Neuronal stem cell (in vitro differentiated cells): ENCODE data around the gene ST8SIA1.

ENCODE experiments used
- DNase-seq: peaks from one replicate; pipeline ENCODE4 v3.0.0-alpha.2; 2013; ENCODE audit warnings: low spot score
- H2AFZ ChIP-seq: one replicate; pipeline ENCODE4 v1.6.1; 2013; ENCODE audit warnings: mild to moderate bottlenecking, low read length, inconsistent platforms
- H2AK5ac ChIP-seq: 2 replicates; pipeline ENCODE4 v1.6.1; 2013; ENCODE audit warnings: low read depth, mild to moderate bottlenecking, inconsistent platforms, low read length, moderate library complexity, mixed read lengths
- H2BK120ac ChIP-seq: 2 replicates; pipeline ENCODE4 v1.6.1; 2013; ENCODE audit warnings: low read depth, mild to moderate bottlenecking, inconsistent platforms, low read length, moderate library complexity, mixed read lengths
- H2BK12ac ChIP-seq: one replicate; pipeline ENCODE4 v1.6.1; 2013; ENCODE audit warnings: low read length, inconsistent platforms
- H2BK15ac ChIP-seq: 2 replicates; pipeline ENCODE4 v1.6.1; 2013; ENCODE audit warnings: mild to moderate bottlenecking, low read length, inconsistent platforms, mixed read lengths
- H2BK5ac ChIP-seq: one replicate; pipeline ENCODE4 v1.6.1; 2013; ENCODE audit warnings: inconsistent platforms, mild to moderate bottlenecking, low read length, moderate library complexity
- H3K14ac ChIP-seq: one replicate; pipeline ENCODE4 v1.6.1; 2013; ENCODE audit warnings: low read length, inconsistent platforms
- H3K18ac ChIP-seq: 2 replicates; pipeline ENCODE4 v1.6.1; 2013; ENCODE audit warnings: low read length, inconsistent platforms
- H3K23ac ChIP-seq: 2 replicates; pipeline ENCODE4 v1.6.1; 2013; ENCODE audit warnings: low read depth, mild to moderate bottlenecking, mixed read lengths, low read length, inconsistent platforms; ENCODE audit not compliant: poor library complexity
- H3K27ac ChIP-seq: replicated peaks from 3 replicates; pipeline ENCODE4 v1.5.1; 2013; ENCODE audit warnings: low read length, inconsistent platforms
- H3K27me3 ChIP-seq, 3 experiments: 2 replicates each; pipeline ENCODE4 v1.6.1; 2013; ENCODE audit warnings: low read length in 3 of 3, mild to moderate bottlenecking in 2 of 3, inconsistent platforms in 1 of 3, low read depth in 1 of 3, mixed read lengths in 1 of 3, moderate library complexity in 1 of 3; ENCODE audit not compliant: control insufficient read depth in 3 of 3, insufficient read depth in 3 of 3
- H3K36me3 ChIP-seq, 2 donors: replicated peaks in 1 of 2; 2 replicates each; pipeline ENCODE4 v1.6.1; 2013; ENCODE audit warnings: low read length in 2 of 2; ENCODE audit not compliant: control insufficient read depth in 2 of 2, insufficient read depth in 2 of 2
- H3K4ac ChIP-seq: 2 replicates; pipeline ENCODE4 v1.6.1; 2013; ENCODE audit warnings: inconsistent platforms, mild to moderate bottlenecking, low read length, moderate library complexity
- H3K4me1 ChIP-seq, 2 donors: 1 replicate in 1 of 2; 2 replicates in 1 of 2; pipeline ENCODE4 v1.6.1; 2013; ENCODE audit warnings: low read length in 2 of 2, low read depth in 1 of 2; ENCODE audit not compliant: control insufficient read depth in 2 of 2, insufficient read depth in 1 of 2
- H3K4me2 ChIP-seq: one replicate; pipeline ENCODE4 v1.6.1; 2013; ENCODE audit warnings: mild to moderate bottlenecking, low read length, inconsistent platforms; ENCODE audit not compliant: insufficient read depth, poor library complexity, severe bottlenecking
- H3K4me3 ChIP-seq, 2 donors: 2 replicates each; pipeline ENCODE4 v1.5.1; 2013; ENCODE audit warnings: low read length in 2 of 2, mild to moderate bottlenecking in 2 of 2, inconsistent platforms in 1 of 2, moderate library complexity in 1 of 2
- H3K79me1 ChIP-seq: one replicate; pipeline ENCODE4 v1.6.1; 2013; ENCODE audit warnings: low read depth, mild to moderate bottlenecking, inconsistent platforms, low read length, moderate library complexity
- H3K9ac ChIP-seq: one replicate; pipeline ENCODE4 v1.6.1; 2013; ENCODE audit warnings: mild to moderate bottlenecking, low read depth, low read length, inconsistent platforms; ENCODE audit not compliant: poor library complexity
- H3K9me3 ChIP-seq, 2 donors: replicated peaks in 1 of 2; 2 replicates each; pipeline versions ENCODE3 to v1.6.1; 2013; ENCODE audit warnings: low read length in 2 of 2, mild to moderate bottlenecking in 2 of 2, inconsistent platforms in 1 of 2, low read depth in 1 of 2, mixed read lengths in 1 of 2, moderate library complexity in 1 of 2; ENCODE audit not compliant: control insufficient read depth in 2 of 2, insufficient read depth in 1 of 2
- H4K8ac ChIP-seq: one replicate; pipeline ENCODE4 v1.6.1; 2013; ENCODE audit warnings: low read depth, mild to moderate bottlenecking, inconsistent platforms, low read length, moderate library complexity
- H4K91ac ChIP-seq: one replicate; pipeline ENCODE4 v1.6.1; 2013; ENCODE audit warnings: low read length, low read depth, mild to moderate bottlenecking, inconsistent platforms; ENCODE audit not compliant: poor library complexity
- whole genome bisulfite sequencing, 2 donors: extraction: QIAGEN DNeasy Blood & Tissue Kit; methylation state at CpG; one replicate each; pipeline ENCODE4 v1.1.7; 2013; ENCODE audit warnings: missing lambda C conversion rate in 2 of 2, mixed read lengths in 1 of 2; ENCODE audit not compliant: insufficient read length in 2 of 2, insufficient replicate concordance in 1 of 2; ENCODE audit errors: extremely low coverage in 2 of 2; 5-methylcytosine and 5-hydroxymethylcytosine counted together

ST8SIA1 gene

GRCh38 chr12:22353615-22354325 lies 19.3 kb upstream of the ST8SIA1 start:
- Histone ChIP-seq H3K14ac (no peak overlapping the region), H3K18ac (no peak overlapping the region), H2AK5ac (no peak overlapping the region), H2AFZ (no peak overlapping the region), H3K4me3 (no peak overlapping the region), H3K36me3 (no peaks in the 10 kb centered on the region), H3K79me1 (no peaks in the 10 kb centered on the region), H2BK120ac (no peak overlapping the region), H3K27ac (no peak overlapping the region), H2BK5ac (no peak overlapping the region), H3K27me3 (no peaks in the 10 kb centered on the region), H3K9ac (no peak overlapping the region), H4K8ac (no peak overlapping the region), H3K9me3 (no peaks in the 10 kb centered on the region), H3K23ac (no peak overlapping the region), H4K91ac (no peak overlapping the region), H3K4ac (no peak overlapping the region), H3K4me1 (no peaks in the 10 kb centered on the region), H3K4me2 (no peak overlapping the region), H2BK12ac (no peak overlapping the region), H2BK15ac (no peak overlapping the region)
- DNase-seq, result no peak
- no CpG with 5 or more reads among the region's 1 CpG for WGBS, 2 donors

- H2AFZ ChIP-seq, result no peak overlapping the region
- H3K4me2 ChIP-seq, result no peak overlapping the region
- H2BK5ac ChIP-seq, result no peak overlapping the region
- no peaks in the 10 kb centered on the region for H3K9me3 ChIP-seq
- H2BK12ac ChIP-seq, result no peak overlapping the region
- no peaks in the 10 kb centered on the region for H3K27me3 ChIP-seq
- H2BK15ac ChIP-seq, result no peak overlapping the region
- no peak overlapping the region for H2AK5ac ChIP-seq
- no peak overlapping the region for H3K4me3 ChIP-seq
- no peak overlapping the region for H3K14ac ChIP-seq
- H3K79me1 ChIP-seq, result no peaks in the 10 kb centered on the region
- no peak overlapping the region for H3K27ac ChIP-seq
- no peak overlapping the region for H4K8ac ChIP-seq
- no peak overlapping the region for H3K9ac ChIP-seq
- no peak overlapping the region for H3K4ac ChIP-seq
- WGBS, 2 donors, result no CpG with 5 or more reads among the region's 4 CpGs
- no peak overlapping the region for H3K18ac ChIP-seq
- H4K91ac ChIP-seq, result no peak overlapping the region
- H3K36me3 ChIP-seq, result no peaks in the 10 kb centered on the region
- H3K4me1 ChIP-seq, result no peaks in the 10 kb centered on the region
- H2BK120ac ChIP-seq, result no peak overlapping the region
- H3K23ac ChIP-seq, result no peak overlapping the region
- no peak for DNase-seq
These were observed 16.4 kb upstream of the ST8SIA1 start for GRCh38 chr12:22350886-22351285.

GRCh38 chr12:22348208-22348607 lies 13.7 kb upstream of the ST8SIA1 start:
- no peak overlapping the region for H3K27ac ChIP-seq
- no peak overlapping the region for H2BK12ac ChIP-seq
- no peak overlapping the region for H4K91ac ChIP-seq
- H3K9ac ChIP-seq, result no peak overlapping the region
- no peaks in the 10 kb centered on the region for H3K27me3 ChIP-seq
- no peak overlapping the region for H2AFZ ChIP-seq
- H2BK15ac ChIP-seq, result no peak overlapping the region
- no peak overlapping the region for H3K4me2 ChIP-seq
- H3K4ac ChIP-seq, result no peak overlapping the region
- no peak overlapping the region for H3K18ac ChIP-seq
- H4K8ac ChIP-seq, result no peak overlapping the region
- H3K4me1 ChIP-seq, result no peaks in the 10 kb centered on the region
- no peak overlapping the region for H3K4me3 ChIP-seq
- H2BK5ac ChIP-seq, result no peak overlapping the region
- H2BK120ac ChIP-seq, result no peak overlapping the region
- no peak overlapping the region for H3K14ac ChIP-seq
- no CpG with 5 or more reads among the region's 5 CpGs for WGBS, 2 donors
- no peaks in the 10 kb centered on the region for H3K36me3 ChIP-seq
- H3K9me3 ChIP-seq, result no peaks in the 10 kb centered on the region
- no peaks in the 10 kb centered on the region for H3K79me1 ChIP-seq
- no peak overlapping the region for H3K23ac ChIP-seq
- no peak overlapping the region for H2AK5ac ChIP-seq
- no peak for DNase-seq

- H3K27me3 ChIP-seq, result no peaks in the 10 kb centered on the region
- no peak overlapping the region for H4K8ac ChIP-seq
These were observed 5.6 kb upstream of the ST8SIA1 start for GRCh38 chr12:22340143-22340542.

More at GRCh38 chr12:22340143-22340542, 5.6 kb upstream of the ST8SIA1 start:
- Histone ChIP-seq H3K79me1 (no peaks in the 10 kb centered on the region), H3K18ac (no peak overlapping the region), H2BK15ac (no peak overlapping the region), H2AFZ (no peak overlapping the region), H3K9me3 (peaks cover 0 to 3% of the 10 kb centered on the region in 2 donors), H3K4me2 (no peak overlapping the region), H3K4ac (no peak overlapping the region), H3K27ac (no peak overlapping the region), H2BK12ac (no peak overlapping the region), H3K4me3 (no peak overlapping the region), H2AK5ac (no peak overlapping the region), H3K9ac (no peak overlapping the region), H3K14ac (no peak overlapping the region), H2BK120ac (no peak overlapping the region), H3K23ac (no peak overlapping the region), H2BK5ac (no peak overlapping the region), H4K91ac (no peak overlapping the region), H3K4me1 (no peaks in the 10 kb centered on the region), H3K36me3 (no peaks in the 10 kb centered on the region)
- no peak for DNase-seq
- WGBS, 2 donors, result no CpG with 5 or more reads among the region's 4 CpGs
